CD14-positive monocyte (primary cell): ENCODE results near the gene DMBT1. TPM values are rescaled to one million over a fixed set of nuclear protein-coding genes. Genes with fewer than 3 reads are reported as not detected.

Experiments
- DNase-seq, 3 donors: peaks; one replicate each; pipeline ENCODE4 v3.0.0-alpha.2; 2011 to 2022
- H2AFZ ChIP-seq: 2 replicates; pipeline ENCODE4 v1.6.0; 2012; ENCODE audit warnings: mild to moderate bottlenecking, low read depth, low read length, inconsistent platforms; ENCODE audit not compliant: insufficient read depth, poor library complexity, severe bottlenecking
- H3K27ac ChIP-seq, 2 donors: 1 replicate in 1 of 2; 2 replicates in 1 of 2; pipeline ENCODE4 v1.5.1; 2012 to 2013; ENCODE audit warnings: low read length in 2 of 2, control low read depth in 1 of 2, inconsistent platforms in 1 of 2, low read depth in 1 of 2, mild to moderate bottlenecking in 1 of 2
- H3K27me3 ChIP-seq, 2 donors: one replicate each; pipeline versions ENCODE4 v1.6.0 to v1.6.1; 2011 to 2013; ENCODE audit warnings: low read length in 2 of 2; ENCODE audit not compliant: control insufficient read depth in 2 of 2, insufficient read depth in 2 of 2
- H3K36me3 ChIP-seq, 2 donors: replicated peaks in 1 of 2; 1 replicate in 1 of 2; 2 replicates in 1 of 2; pipeline versions ENCODE4 v1.5.1 to v1.6.1; 2012 to 2013; ENCODE audit warnings: low read length in 2 of 2, control low read depth in 1 of 2, inconsistent platforms in 1 of 2, mild to moderate bottlenecking in 1 of 2; ENCODE audit not compliant: insufficient read depth in 2 of 2, control insufficient read depth in 1 of 2
- H3K4me1 ChIP-seq, 2 donors: 1 replicate in 1 of 2; 2 replicates in 1 of 2; pipeline versions ENCODE4 v1.5.1 to v1.6.1; 2012 to 2013; ENCODE audit warnings: low read length in 2 of 2, control low read depth in 1 of 2, inconsistent platforms in 1 of 2, mild to moderate bottlenecking in 1 of 2, moderate library complexity in 1 of 2; ENCODE audit not compliant: insufficient read depth in 2 of 2, control insufficient read depth in 1 of 2
- H3K4me2 ChIP-seq: replicated peaks from 2 replicates; pipeline ENCODE3; 2012; ENCODE audit warnings: low read length, moderate library complexity, mild to moderate bottlenecking; ENCODE audit not compliant: poor library complexity, severe bottlenecking; ENCODE audit errors: extremely low read depth
- H3K4me3 ChIP-seq, 3 experiments: fragments of 200-600 bp in 1 of 3; sonication (generic) in 1 of 3; replicated peaks in 1 of 3; 1 replicate in 2 of 3; 2 replicates in 1 of 3; pipeline ENCODE4 v1.5.1; 2011 to 2013; ENCODE audit warnings: low read length in 3 of 3, mild to moderate bottlenecking in 3 of 3, control low read depth in 2 of 3, low read depth in 2 of 3, inconsistent platforms in 1 of 3, moderate library complexity in 1 of 3
- H3K79me2 ChIP-seq: 2 replicates; pipeline ENCODE4 v1.6.0; 2012; ENCODE audit warnings: mild to moderate bottlenecking, control low read depth, inconsistent platforms, low read length, moderate library complexity; ENCODE audit not compliant: insufficient read depth
- H3K9ac ChIP-seq: 2 replicates; pipeline ENCODE4 v1.6.0; 2017; ENCODE audit warnings: low read length, mild to moderate bottlenecking; ENCODE audit not compliant: insufficient read depth, poor library complexity, severe bottlenecking
- H3K9me3 ChIP-seq, 2 donors: replicated peaks in 1 of 2; 1 replicate in 1 of 2; 2 replicates in 1 of 2; pipeline versions ENCODE4 v1.5.1 to v1.6.1; 2012 to 2013; ENCODE audit warnings: low read length in 2 of 2, control low read depth in 1 of 2; ENCODE audit not compliant: control insufficient read depth in 1 of 2, insufficient read depth in 1 of 2
- H4K20me1 ChIP-seq: 2 replicates; pipeline ENCODE4 v1.6.0; 2012; ENCODE audit warnings: mild to moderate bottlenecking, low read length, control low read depth, moderate library complexity; ENCODE audit not compliant: insufficient read depth
- H3K27ac Mint-ChIP-seq, 7 donors: one replicate each; pipeline ENCODE4 v1.8.0; 2020; ENCODE audit warnings: mild to moderate bottlenecking in 7 of 7, mixed read lengths in 7 of 7, moderate library complexity in 6 of 7, inconsistent platforms in 2 of 7
- H3K27me3 Mint-ChIP-seq, 3 donors: one replicate each; pipeline ENCODE4 v1.8.0; 2021 to 2022; ENCODE audit warnings: low read depth in 3 of 3, mild to moderate bottlenecking in 3 of 3, mixed read lengths in 3 of 3, moderate library complexity in 3 of 3, inconsistent platforms in 1 of 3
- H3K36me3 Mint-ChIP-seq, 2 donors: one replicate each; pipeline ENCODE4 v1.8.0; 2020; ENCODE audit warnings: mixed read lengths in 2 of 2, inconsistent platforms in 1 of 2, mild to moderate bottlenecking in 1 of 2
- H3K4me1 Mint-ChIP-seq: one replicate; pipeline ENCODE4 v1.8.0; 2020; ENCODE audit warnings: mild to moderate bottlenecking, mixed read lengths
- H3K4me3 Mint-ChIP-seq, 2 donors: one replicate each; pipeline ENCODE4 v1.8.0; 2020; ENCODE audit warnings: mild to moderate bottlenecking in 2 of 2, mixed read lengths in 2 of 2, moderate library complexity in 1 of 2
- H3K9me3 Mint-ChIP-seq, 7 donors: one replicate each; pipeline ENCODE4 v1.8.0; 2020 to 2022; ENCODE audit warnings: mixed read lengths in 7 of 7, mild to moderate bottlenecking in 6 of 7, moderate library complexity in 6 of 7, inconsistent platforms in 2 of 7
- WGBS: methylation state at CpG from one replicate; pipeline ENCODE4 v1.1.5; 2013; ENCODE audit warnings: missing lambda C conversion rate; ENCODE audit not compliant: insufficient coverage; 5-methylcytosine and 5-hydroxymethylcytosine counted together
- intact Hi-C, 2 donors: fragments of 100-400 bp; cut with micrococcal nuclease; formaldehyde crosslinking; loops; one replicate each; pipeline versions ENCODE4 v1.15.0 to v1.15.1; 2023
- polyA plus RNA-seq, 3 donors: library from polyadenylated mRNA; depleted of rRNA in 1 of 3; unstranded in 2 of 3; stranded (reverse) in 1 of 3; fragments of 300-500 nt in 2 of 3; fragments of >200 nt in 1 of 3; fragmentation: Illumina TruSeq in 2 of 3; gene quantifications; 1 replicate in 2 of 3; 2 replicates in 1 of 3; pipeline ENCODE4 v1.2.3, GENCODE V29; 2012 to 2021
- TF ChIP-seq, protein P1 (sequence below): fragments of 200-600 bp; IDR thresholded peaks from one replicate; pipeline ENCODE4 v1.8.0; 2022; ENCODE audit warnings: antibody characterized with exemption, mild to moderate bottlenecking

DMBT1 gene
- polyA plus RNA-seq, 3 donors = not detected

DNA sequence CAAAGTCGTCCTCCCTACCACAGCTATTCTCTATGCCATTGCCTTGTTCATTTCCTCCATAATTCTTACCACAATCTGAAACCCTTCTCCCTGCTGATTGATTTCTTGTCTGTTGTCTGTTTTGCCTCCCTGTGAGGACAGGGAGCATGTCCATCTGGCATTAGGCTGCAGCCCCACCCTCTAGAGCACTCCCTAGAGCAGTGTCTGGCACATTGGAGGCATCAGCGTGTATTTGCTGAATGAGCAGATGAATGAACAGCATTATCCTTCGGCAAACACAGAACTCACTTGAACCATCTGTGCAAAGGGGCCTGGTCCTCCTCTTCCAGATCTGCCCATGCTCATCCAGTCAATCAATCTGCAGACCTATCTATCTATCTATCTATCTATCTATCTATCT is 5.1 kb upstream of the DMBT1 start:
- no peak for DNase-seq
- TF ChIP-seq, protein P1, sequence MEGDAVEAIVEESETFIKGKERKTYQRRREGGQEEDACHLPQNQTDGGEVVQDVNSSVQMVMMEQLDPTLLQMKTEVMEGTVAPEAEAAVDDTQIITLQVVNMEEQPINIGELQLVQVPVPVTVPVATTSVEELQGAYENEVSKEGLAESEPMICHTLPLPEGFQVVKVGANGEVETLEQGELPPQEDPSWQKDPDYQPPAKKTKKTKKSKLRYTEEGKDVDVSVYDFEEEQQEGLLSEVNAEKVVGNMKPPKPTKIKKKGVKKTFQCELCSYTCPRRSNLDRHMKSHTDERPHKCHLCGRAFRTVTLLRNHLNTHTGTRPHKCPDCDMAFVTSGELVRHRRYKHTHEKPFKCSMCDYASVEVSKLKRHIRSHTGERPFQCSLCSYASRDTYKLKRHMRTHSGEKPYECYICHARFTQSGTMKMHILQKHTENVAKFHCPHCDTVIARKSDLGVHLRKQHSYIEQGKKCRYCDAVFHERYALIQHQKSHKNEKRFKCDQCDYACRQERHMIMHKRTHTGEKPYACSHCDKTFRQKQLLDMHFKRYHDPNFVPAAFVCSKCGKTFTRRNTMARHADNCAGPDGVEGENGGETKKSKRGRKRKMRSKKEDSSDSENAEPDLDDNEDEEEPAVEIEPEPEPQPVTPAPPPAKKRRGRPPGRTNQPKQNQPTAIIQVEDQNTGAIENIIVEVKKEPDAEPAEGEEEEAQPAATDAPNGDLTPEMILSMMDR = no peak
- Histone ChIP-seq H3K4me2 (no peak overlapping the region), H3K4me3 (no peak overlapping the region), H3K79me2 (no peaks in the 10 kb centered on the region), H3K36me3 (no peaks in the 10 kb centered on the region), H3K4me1 (no peaks in the 10 kb centered on the region), H2AFZ (no peak overlapping the region), H3K27ac (no peak overlapping the region), H3K9me3 (no peaks in the 10 kb centered on the region), H3K27me3 (peaks cover 4 to 11% of the 10 kb centered on the region in 2 donors), H4K20me1 (no peaks in the 10 kb centered on the region), H3K9ac (no peak overlapping the region)
- H3K36me3 Mint-ChIP-seq = no peaks in the 10 kb centered on the region
- peaks cover 2% of the 10 kb centered on the region for H3K4me1 Mint-ChIP-seq
- no peak overlapping the region for H3K27ac Mint-ChIP-seq
- intact Hi-C loops = no loop called here
- H3K27me3 Mint-ChIP-seq = peaks cover 27 to 38% (median 28%) of the 10 kb centered on the region in 3 donors
- WGBS = 80% methylated on average over 1 of the region's 3 CpGs
- H3K9me3 Mint-ChIP-seq = peaks cover 0 to 4% (median 0%) of the 10 kb centered on the region in 7 donors
- H3K4me3 Mint-ChIP-seq = no peak overlapping the region

DNA sequence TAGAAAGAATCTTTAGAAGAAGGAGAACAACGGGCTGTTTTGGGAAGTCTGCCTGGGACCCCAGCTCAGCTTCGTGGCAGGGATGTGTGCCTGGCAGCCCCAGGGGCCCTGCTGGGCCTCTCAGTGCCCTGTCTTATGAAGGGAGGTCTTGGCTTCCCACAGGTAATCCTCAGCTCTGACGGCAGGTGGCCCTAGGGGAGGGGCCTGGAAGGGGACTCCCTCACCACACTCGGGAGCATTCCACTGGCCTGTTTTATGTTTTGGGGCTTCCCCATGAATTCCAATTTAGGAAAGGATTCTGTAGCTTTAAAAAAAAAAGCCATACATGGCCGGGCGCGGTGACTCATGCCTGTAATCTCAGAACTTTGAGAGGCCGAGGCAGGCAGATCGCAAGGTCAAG is 3.0 kb upstream of the DMBT1 start:
- Mint-ChIP-seq H3K4me1 (peaks cover 2% of the 10 kb centered on the region), H3K4me3 (no peak overlapping the region), H3K36me3 (no peaks in the 10 kb centered on the region), H3K27me3 (peaks cover 27 to 57% (median 38%) of the 10 kb centered on the region in 3 donors), H3K9me3 (peaks cover 0 to 4% (median 0%) of the 10 kb centered on the region in 7 donors), H3K27ac (no peak overlapping the region)
- Histone ChIP-seq H3K36me3 (no peaks in the 10 kb centered on the region), H3K79me2 (no peaks in the 10 kb centered on the region), H3K27ac (no peak overlapping the region), H3K9me3 (no peaks in the 10 kb centered on the region), H3K9ac (no peak overlapping the region), H3K4me3 (no peak overlapping the region), H3K27me3 (peaks cover 6 to 15% of the 10 kb centered on the region in 2 donors), H3K4me1 (no peaks in the 10 kb centered on the region), H2AFZ (no peak overlapping the region), H3K4me2 (no peak overlapping the region), H4K20me1 (no peaks in the 10 kb centered on the region)
- TF ChIP-seq, protein P1 = no peak
- 45% methylated on average over 5 of the region's 9 CpGs for WGBS
- intact Hi-C loops = no loop called here
- DNase-seq = no peak
